Measurements from ENCODE around the gene EPB41L1.

EPB41L1 gene

DNA sequence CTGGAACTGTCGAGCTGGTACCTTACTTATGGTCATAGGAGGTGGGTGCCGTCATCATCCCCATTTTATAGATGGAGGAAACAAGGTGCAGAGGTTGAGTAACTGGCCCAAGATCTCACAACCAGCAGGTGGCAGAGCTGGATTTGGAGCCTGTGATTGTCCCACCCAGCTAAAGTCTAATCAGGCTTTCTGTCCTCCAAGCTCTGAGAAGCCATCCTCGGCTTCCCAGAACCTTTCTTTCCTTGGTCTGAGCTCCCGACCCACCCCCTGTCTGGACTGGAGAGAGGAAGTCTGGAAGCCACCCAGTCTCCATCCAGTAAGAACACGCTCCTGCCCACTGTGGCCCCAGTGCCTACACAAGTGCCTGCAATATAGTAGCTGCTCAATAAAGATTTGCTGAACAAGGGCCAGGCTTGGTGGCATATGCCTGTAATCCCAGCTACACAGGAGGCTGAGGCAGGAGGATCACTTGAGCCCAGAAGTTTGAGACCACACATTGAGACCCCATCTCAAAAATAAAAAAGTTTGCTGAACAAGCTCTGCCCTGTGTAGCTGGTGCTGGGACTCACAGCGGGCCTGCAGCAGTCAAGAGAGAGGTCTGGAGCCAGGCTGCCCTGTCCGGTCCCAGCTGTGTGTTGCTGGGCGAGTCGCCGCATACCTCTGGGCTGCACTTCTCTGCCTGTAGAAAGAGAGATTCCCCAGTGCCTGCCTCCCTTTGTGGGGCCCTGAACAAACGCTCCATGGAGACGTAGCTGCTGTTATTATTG, 119.1 kb downstream of the EPB41L1 start:
- TF ChIP-seq, protein P1, sequence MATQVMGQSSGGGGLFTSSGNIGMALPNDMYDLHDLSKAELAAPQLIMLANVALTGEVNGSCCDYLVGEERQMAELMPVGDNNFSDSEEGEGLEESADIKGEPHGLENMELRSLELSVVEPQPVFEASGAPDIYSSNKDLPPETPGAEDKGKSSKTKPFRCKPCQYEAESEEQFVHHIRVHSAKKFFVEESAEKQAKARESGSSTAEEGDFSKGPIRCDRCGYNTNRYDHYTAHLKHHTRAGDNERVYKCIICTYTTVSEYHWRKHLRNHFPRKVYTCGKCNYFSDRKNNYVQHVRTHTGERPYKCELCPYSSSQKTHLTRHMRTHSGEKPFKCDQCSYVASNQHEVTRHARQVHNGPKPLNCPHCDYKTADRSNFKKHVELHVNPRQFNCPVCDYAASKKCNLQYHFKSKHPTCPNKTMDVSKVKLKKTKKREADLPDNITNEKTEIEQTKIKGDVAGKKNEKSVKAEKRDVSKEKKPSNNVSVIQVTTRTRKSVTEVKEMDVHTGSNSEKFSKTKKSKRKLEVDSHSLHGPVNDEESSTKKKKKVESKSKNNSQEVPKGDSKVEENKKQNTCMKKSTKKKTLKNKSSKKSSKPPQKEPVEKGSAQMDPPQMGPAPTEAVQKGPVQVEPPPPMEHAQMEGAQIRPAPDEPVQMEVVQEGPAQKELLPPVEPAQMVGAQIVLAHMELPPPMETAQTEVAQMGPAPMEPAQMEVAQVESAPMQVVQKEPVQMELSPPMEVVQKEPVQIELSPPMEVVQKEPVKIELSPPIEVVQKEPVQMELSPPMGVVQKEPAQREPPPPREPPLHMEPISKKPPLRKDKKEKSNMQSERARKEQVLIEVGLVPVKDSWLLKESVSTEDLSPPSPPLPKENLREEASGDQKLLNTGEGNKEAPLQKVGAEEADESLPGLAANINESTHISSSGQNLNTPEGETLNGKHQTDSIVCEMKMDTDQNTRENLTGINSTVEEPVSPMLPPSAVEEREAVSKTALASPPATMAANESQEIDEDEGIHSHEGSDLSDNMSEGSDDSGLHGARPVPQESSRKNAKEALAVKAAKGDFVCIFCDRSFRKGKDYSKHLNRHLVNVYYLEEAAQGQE (IDR thresholded peaks at IDR 0.05; ENCODE audit: insufficient read depth in 1 of 2, low read depth in 2 of 2, low read length in 2 of 2) = no peak
- TF ChIP-seq TAF1 (IDR thresholded peaks at IDR 0.05; ENCODE audit: borderline replicate concordance, insufficient read depth, low read length) = no peak
- no peak for TF ChIP-seq FOXP2 (optimal IDR thresholded peaks at IDR 0.05; ENCODE audit: borderline replicate concordance, extremely low read depth, extremely low read length, insufficient read depth)
- no peak for TF ChIP-seq POLR2AphosphoS5 (IDR thresholded peaks at IDR 0.05; ENCODE audit: low read depth, low read length)

DNA sequence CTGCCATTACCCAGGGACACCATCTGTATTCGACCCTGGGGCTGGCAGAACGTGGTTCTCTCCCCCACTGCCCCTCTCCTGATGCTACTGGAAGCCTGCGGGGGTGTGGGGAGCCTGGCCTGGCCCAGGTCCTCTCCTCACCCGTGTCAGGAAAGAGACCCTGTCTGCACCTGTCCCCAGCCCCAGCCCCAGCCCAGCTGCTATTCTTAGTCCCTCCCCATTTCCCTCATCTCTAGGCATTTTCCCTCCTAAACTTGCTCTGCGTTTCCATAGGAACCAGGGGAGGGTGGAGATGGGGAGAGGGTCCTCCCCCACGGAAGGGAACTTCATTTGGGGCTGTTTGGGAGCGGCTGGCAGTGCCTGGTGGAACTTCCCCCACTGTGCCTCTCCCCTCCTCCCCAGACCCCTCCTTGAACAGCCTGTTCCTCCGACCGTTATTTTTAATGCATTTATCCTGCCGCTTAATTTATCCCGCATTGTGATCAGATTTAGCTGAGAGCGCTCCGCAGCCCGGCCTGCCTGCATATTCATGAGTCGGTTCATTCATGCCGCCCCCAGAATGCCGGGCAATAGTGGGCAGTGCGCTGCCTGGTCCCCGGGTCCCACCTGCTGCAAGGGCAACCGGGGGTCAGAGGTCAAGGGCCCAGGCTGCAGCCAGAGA, 119.8 kb downstream of the EPB41L1 start:
- TF ChIP-seq FOXP2 (optimal IDR thresholded peaks at IDR 0.05; ENCODE audit: borderline replicate concordance, extremely low read depth, extremely low read length, insufficient read depth) (no peak), SIN3A (IDR thresholded peaks at IDR 0.05; ENCODE audit: borderline replicate concordance, insufficient read depth, low read length) (no peak), TAF1 (IDR thresholded peaks at IDR 0.05; ENCODE audit: borderline replicate concordance, insufficient read depth, low read length) (no peak), POLR2AphosphoS5 (IDR thresholded peaks at IDR 0.05; ENCODE audit: low read depth, low read length) (no peak)
- TF ChIP-seq, protein P1 (IDR thresholded peaks at IDR 0.05; ENCODE audit: insufficient read depth in 1 of 2, low read depth in 2 of 2, low read length in 2 of 2) = no peak

DNA sequence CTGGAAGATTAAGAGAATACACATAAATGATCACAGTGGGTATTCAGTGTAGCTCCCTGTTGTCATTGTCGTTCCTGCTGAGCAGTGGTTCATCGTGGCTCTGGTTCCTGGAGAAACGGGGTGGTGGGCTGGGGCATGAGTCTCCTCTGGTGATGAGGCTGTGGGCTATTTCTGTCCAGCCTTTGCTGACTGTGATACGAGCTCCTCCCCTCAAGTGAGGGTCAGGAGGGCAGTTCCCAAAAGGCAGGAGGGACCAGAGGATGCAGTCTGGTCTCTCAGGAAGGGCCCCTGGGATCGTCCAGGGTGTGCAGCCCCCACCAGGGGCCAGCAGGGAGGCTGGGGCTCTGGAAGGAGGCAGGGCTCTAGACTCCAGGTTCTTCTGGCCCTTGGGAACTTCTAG, 120.5 kb downstream of the EPB41L1 start:
- TF ChIP-seq TAF1 (IDR thresholded peaks at IDR 0.05; ENCODE audit: borderline replicate concordance, insufficient read depth, low read length) (no peak), FOXP2 (optimal IDR thresholded peaks at IDR 0.05; ENCODE audit: borderline replicate concordance, extremely low read depth, extremely low read length, insufficient read depth) (no peak), SIN3A (IDR thresholded peaks at IDR 0.05; ENCODE audit: borderline replicate concordance, insufficient read depth, low read length) (no peak), POLR2AphosphoS5 (IDR thresholded peaks at IDR 0.05; ENCODE audit: low read depth, low read length) (no peak)
- TF ChIP-seq, protein P1 (IDR thresholded peaks at IDR 0.05; ENCODE audit: insufficient read depth in 1 of 2, low read depth in 2 of 2, low read length in 2 of 2) = no peak

DNA sequence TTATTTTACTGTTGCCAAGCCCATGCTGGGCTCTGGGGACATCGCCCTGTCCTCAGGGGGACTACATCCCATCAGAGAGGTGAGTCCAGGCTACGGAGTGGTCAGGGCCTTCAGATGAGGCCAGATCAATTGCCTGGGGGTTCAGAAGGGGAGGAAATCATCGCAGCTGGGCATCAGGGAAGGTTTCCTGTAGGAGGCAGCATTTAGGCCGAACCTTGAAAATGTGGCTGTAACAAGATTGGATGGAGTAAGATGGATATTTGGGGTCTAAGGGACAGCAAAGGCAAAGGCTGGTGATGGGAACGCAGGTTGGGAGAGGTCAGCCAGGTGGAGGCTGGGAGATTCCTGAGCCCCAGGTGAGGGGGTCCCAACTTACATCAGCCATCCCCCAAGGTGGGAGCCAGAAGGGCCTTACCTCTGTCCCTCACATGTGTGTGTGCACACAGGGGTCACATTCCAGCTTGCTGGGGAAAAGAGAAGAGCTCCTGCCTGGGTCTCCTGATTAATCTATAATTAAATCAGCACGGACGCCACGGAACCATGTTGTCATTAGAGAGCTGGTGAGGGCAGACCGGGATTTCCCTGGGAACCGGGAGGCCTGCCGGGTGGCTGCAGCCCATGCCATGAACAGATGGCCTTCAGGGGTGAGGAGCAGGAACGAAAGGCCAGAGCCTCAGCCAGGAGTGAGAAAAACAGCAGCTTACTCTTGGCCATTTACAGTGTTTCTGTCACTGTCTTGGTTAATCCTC, 121.1 kb downstream of the EPB41L1 start:
- no peak for TF ChIP-seq SIN3A (IDR thresholded peaks at IDR 0.05; ENCODE audit: borderline replicate concordance, insufficient read depth, low read length)
- no peak for TF ChIP-seq POLR2AphosphoS5 (IDR thresholded peaks at IDR 0.05; ENCODE audit: low read depth, low read length)
- TF ChIP-seq TAF1 (IDR thresholded peaks at IDR 0.05; ENCODE audit: borderline replicate concordance, insufficient read depth, low read length) = no peak
- TF ChIP-seq, protein P1 (IDR thresholded peaks at IDR 0.05; ENCODE audit: insufficient read depth in 1 of 2, low read depth in 2 of 2, low read length in 2 of 2) = no peak
- no peak for TF ChIP-seq FOXP2 (optimal IDR thresholded peaks at IDR 0.05; ENCODE audit: borderline replicate concordance, extremely low read depth, extremely low read length, insufficient read depth)

Data from PFSK-1 (cell line).